Stimulated activated CD8-positive, alpha-beta memory T cell treated with anti-CD3 and anti-CD28 coated beads, Interleukin-12 subunit alpha, Interleukin-12 subunit beta, amount 100 ng/mL, for 4 hours (primary cell): Measurements from ENCODE around the gene RNF44.

Source experiments
- DNase-seq: peaks from one replicate; pipeline ENCODE4 v3.0.0-alpha.2; 2020; ENCODE audit warnings: low read depth

Gene RNF44

GRCh38 chr5:176536902-176537553 is at the start of gene RNF44:
RNF44 (minus strand) TSS chr5:176537402; CDS start chr5:176532472, 4,930 bp downstream.
- DNase-seq: peak; percentile 99

- DNase-seq: no peak
Observed at GRCh38 chr5:176583076-176583475, 45.9 kb upstream of the RNF44 start.

GRCh38 chr5:176581361-176581760 is 44.2 kb upstream of the RNF44 start:
- no peak for DNase-seq

DNA sequence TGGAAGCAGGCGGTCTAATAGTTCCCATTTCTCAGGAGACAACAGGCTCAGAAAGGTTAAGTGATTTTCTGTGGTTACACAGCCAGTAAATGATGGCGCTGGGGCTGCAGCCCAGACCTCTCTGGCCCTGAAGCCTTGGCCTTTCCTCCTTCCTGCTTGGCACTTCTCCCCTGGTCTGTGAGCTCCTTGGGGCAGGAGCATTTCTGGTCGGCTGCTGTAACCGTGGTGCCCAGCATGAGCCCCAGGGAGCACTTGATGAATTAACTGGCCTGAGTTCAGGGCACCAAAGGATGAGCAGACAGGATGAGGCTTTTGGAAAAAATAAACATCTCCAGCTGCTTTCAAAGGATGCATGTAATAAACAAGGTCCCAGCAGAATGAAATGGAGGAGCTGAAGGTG is 42.1 kb upstream of the RNF44 start:
- DNase-seq: no peak

- DNase-seq: no peak
Observed at GRCh38 chr5:176578391-176578808, 41.2 kb upstream of the RNF44 start.

- DNase-seq: no peak
Observed at GRCh38 chr5:176577312-176578176, 40.3 kb upstream of the RNF44 start.

GRCh38 chr5:176575488-176576422 is 38.6 kb upstream of the RNF44 start:
- DNase-seq: no peak

- no peak for DNase-seq
Observed at GRCh38 chr5:176575066-176575465, 37.9 kb upstream of the RNF44 start.

- no peak for DNase-seq
Observed at GRCh38 chr5:176574297-176574591, 37.0 kb upstream of the RNF44 start.

DNA sequence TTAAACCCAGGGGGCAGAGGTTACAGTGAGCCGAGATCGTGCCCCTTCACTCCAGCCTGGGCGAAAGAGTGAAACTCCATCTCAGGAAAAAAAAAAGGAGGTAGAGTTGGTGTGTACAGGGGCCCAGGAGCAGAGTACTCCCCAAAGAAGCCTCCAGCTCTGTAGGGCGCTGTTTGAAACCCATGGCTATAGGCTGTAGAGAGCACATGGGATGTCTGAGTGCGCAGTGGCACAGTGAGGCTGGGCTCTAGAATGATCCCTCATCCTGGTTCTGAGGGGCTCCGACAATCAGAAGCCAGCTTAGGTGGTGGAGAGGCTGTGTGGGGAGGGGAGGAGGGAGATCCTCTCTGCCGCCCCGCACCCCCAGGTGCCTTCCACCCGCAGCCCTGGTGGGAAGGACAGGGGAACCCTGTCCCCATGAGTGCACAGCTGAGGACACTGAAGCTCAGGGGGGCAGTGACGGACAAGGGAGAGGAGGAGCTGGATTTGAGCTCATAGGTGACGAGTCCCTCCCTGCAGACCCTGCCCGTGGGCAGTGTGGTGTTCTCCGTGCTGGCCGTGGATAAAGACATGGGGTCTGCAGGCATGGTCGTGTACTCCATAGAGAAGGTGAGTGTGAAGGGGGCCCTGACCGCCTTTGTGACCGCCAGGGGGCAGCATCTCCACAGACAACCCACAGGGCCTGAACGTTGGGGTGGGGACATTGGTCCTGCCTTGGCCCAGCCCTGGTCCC is 36.5 kb upstream of the RNF44 start:
- DNase-seq: peak; percentile 58

DNA sequence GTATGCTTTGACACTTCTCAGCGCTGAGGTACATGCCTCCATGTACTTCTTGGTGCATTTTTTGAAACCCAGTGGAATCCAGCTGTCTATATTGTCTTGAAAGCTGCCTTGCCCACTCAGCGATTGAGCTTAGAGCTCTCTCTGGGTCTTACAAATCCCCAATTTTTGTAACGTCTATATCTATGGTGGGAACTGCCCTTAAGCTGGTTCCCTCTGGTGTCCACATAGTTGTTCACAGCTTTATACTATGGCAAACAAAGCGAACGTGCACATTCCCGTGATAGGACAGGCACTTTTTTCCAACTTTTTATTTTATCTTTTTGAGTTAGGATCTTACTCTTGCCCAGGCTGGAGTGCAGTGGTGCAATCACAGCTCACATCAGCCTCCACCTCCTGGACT is 32.8 kb upstream of the RNF44 start:
- DNase-seq: no peak

GRCh38 chr5:176568657-176569056 is 31.5 kb upstream of the RNF44 start:
- no peak for DNase-seq

GRCh38 chr5:176565760-176566288 is 28.6 kb upstream of the RNF44 start:
- DNase-seq: no peak

DNA sequence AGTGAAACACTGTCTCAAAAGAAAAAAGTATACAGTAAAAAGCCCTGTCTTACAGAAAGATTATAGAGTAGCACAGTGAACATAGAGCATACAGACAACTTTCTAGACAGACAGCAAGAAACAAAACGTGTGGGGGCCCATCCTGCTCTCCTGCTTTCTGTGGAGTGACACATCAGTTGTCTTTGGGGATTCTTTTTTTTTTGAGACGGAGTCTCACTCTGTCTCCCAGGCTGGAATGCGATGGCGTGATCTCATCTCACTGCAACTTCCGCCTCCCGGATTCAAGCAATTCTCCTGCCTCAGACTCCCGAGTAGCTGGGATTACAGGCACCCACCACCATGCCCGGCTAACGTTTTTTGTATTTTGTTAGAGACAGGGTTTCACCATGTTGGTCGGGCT is 26.8 kb upstream of the RNF44 start:
- DNase-seq: no peak

- no peak for DNase-seq
Observed at GRCh38 chr5:176562189-176562588, 25.0 kb upstream of the RNF44 start.

- no peak for DNase-seq
Observed at GRCh38 chr5:176561259-176561658, 24.1 kb upstream of the RNF44 start.

GRCh38 chr5:176560364-176560763 is 23.2 kb upstream of the RNF44 start:
- DNase-seq: no peak

- DNase-seq: no peak
Observed at GRCh38 chr5:176559683-176560082, 22.5 kb upstream of the RNF44 start.

GRCh38 chr5:176557846-176558245 is 20.6 kb upstream of the RNF44 start:
- no peak for DNase-seq

- no peak for DNase-seq
Observed at GRCh38 chr5:176553260-176554085, 16.3 kb upstream of the RNF44 start.
